HG02938 (cell line): ENCODE results near the gene MTG2.

Experiments used
- ATAC-seq: cut with Tn5 transposase; IDR thresholded peaks from one replicate; pipeline ENCODE4 v1.9.1; 2021; ENCODE audit warnings: mild to moderate bottlenecking, moderate library complexity; ENCODE audit not compliant: unreplicated experiment

The MTG2 gene

DNA sequence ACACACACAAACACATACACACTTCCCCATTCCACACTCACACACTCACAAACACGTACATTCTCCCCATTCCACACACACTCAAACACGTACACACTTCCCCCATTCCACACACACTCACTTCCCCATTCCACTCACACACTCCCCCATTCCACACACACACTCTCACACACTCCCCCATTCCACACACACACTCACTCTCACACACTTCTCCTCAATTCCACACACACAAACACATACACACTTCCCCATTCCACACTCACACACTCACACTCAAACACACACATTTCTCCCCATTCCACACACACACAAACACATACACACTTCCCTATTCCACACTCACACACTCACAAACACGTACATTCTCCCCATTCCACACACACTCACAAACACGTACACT, 46.8 kb downstream of the MTG2 start:
- ATAC-seq: no peak

DNA sequence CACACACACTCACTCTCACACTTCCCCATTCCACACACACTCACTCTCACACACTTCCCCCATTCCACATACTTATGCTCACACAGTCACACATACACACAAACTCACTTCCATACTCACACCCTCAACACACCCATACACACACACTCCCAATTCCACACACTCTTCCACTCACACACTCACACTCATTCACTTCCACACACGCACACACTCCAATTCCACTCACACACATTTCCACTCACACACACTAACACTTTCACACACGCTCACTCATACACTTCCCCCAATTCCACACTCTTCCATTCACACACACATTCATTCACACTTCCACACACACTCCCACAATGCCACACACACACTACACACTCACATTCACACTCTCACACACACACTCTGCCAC, 47.4 kb downstream of the MTG2 start:
- ATAC-seq: no peak

DNA sequence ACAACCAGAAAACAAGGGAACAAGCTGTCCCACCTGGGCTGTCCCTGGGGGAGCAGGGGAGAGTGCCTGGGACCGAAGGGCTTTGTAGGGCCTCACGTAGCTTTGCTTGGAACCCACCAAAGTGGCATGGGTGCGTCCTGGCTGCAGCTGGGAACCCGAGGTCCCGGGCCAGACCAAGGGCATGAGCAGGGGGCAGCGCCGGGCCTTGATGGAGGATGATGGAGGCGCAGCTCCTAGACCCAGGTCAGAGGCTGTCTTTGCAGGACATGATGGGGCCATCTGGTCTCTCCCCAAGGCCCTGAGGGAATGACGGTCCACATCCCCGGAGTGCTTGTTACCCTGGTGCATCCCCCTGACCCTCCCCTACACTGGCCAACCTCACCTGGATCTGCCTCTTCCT, 47.9 kb downstream of the MTG2 start:
- ATAC-seq: no peak

DNA sequence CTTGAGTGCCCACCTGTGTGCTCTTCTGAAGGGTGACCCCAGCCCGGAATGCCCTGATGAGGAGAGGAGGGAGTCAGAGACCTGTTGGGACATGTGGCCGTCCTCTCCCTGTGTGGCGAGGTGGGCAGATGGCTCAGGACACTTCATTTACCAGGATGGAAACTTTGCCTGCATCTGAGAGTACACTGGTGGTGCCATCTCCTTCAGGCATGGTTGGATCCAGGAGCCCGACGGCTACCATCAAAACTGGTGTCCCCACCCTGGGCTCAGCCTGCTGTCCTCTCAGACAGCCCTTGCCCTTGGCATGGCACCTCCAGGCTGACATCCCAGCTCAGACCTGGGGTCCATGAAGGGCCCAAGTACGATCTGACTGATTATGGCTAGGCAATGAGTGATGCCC, 48.5 kb downstream of the MTG2 start:
- no peak for ATAC-seq

DNA sequence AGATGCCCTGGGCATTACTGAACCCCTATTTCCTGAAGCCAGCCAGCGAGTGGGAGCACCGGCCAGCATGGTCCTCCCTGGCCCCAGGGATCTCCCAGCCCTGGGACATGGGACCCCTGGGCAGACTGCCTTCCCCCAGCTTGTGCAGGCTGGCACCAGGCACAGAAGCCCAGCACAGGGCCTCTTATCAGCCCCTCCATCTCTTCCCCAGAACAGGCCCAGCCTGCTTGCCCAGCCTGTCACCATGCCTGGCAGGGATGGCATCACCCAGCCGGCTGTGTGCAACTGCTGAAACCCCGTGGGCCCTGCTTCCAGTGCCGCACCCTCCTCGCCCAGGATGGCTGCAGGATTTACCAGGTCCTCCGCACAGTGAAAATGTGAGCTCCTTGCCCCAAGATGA, 49.4 kb downstream of the MTG2 start:
- ATAC-seq: no peak

DNA sequence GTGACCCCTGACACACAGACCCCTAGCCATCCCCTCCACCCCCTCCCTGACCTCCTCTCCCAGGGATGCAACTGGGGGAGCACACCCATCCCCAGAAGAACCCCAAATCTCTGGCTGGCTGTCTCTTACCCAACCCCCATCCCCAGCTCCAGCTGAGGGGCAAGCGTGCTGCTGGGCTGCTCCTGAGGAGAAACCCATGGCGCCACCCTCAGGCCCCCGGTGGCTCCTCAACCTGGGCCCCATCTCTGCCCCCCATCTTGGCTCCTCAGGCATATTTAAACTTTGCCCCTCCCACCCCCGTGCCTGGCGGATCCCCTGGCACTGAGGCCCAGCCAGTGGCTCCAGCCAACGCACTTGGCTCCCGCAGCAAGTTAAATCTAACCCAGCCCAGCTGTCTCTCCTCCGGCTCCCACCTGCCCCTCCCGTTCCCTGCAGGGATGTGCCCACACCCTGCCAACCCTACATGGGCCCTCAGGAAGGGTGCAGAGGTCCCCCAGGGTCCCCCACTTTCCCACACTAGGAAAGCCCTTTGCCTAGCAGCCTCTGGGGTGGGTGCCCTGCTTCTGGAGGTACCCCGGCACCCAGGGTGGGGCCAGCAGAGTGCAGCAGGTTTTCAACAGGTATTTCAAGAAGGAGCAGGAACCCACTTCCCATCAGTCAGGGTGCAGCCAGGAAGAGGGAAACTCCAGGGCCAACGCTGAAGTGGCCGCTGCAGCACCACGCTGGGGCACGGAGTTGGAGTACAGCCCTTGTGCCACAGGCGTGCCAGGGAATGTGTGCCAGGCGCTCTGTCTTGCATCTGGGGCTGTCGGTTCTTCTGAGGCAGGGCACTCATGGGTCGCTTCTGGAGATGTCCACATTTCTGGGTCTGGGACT, 50.2 kb downstream of the MTG2 start:
- ATAC-seq: no peak

DNA sequence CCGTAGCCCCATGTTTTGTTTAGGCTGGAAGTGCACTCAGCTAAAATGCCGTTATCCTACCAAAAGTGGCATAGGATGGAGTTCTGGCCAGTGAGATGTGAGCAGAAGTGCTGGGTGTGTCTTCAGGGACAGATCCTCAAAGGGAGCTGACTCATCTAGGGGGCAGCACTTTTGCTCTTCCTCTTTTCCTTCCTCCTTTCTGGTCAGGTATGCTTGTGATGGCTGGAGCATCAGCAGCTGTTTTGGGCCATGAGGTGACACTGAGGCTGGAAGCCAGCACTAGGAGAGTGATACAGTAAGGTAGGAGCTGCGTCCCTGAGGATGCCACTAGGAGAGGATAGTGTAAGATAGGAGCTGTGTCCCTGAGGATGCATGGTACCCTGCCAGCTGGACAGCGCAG, 50.9 kb downstream of the MTG2 start:
- no peak for ATAC-seq

DNA sequence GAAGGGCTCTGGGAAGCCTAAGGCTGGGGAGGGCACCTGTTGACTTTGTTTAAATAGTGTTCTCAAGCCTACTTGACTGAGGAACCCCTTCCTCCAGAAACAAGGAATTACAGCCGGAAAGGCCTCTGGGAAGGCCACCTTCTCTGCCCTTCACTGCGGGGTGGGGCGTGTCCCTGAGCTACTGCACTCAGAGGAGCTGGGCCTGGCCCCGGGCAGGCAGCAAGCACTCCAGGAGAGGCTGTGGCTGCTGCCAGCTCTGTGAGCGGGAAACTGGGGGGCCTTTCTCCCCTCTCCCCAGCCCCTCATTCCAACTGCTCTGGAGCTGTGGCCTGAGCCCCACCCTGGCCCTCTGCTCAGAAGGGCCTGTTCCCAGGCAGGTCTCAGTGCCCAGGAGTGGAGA, 51.5 kb downstream of the MTG2 start:
- no peak for ATAC-seq

DNA sequence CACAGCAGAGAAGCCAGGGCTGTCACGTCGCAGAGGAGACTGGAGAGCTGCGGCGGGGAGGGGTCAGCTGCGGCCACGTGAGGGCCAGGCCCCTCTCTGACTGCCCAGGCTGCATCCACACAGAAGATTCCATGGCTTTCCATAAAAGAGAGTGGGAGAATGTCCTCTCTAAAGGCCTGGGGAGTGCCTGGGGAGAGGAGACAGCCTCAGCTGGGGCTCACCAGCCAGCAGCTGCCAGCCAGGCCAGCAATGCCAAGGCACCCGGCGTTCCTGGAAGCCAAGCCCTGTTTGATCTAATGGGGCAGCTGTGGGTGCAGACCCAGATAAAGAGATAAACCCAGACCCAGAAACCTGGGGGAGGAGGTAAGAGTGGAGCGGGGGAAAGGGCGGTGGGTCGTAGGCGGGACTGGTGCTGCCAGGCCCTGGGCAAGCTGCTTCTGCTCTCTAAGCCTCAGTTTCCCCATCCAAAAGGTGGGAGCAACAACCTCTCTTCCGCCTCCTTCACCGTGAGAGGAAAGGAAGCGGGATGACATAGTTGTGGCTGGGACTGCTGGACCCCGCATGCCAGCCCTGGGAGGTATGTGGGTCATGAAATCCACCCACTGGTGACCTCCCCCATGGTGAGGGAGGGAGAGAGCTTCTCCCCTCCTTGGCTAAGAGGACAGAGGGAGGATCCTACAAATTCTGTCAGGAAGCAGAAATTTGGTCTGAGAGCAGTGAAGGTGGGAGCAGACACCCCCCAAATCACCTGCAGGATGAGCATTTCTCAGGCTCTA, 52.4 kb downstream of the MTG2 start:
- no peak for ATAC-seq

DNA sequence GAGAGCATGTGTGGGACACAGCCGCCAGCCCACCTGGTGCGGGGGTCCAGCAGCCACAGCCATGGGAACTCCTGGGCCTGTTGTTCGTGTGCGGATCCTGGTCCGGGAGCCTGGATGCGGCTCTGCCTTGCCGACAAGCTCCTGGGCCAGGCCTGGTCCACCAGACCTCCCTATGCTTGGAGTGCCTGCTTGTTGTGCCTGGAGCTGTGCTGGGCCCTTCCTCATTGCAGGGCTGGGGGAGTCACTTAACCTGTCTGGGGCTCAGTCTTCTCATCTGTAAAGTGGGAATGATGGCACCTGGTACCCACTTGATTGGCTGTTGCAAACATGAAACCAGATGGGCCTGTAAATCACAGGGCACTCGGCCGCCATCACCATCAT, 52.9 kb downstream of the MTG2 start:
- no peak for ATAC-seq

DNA sequence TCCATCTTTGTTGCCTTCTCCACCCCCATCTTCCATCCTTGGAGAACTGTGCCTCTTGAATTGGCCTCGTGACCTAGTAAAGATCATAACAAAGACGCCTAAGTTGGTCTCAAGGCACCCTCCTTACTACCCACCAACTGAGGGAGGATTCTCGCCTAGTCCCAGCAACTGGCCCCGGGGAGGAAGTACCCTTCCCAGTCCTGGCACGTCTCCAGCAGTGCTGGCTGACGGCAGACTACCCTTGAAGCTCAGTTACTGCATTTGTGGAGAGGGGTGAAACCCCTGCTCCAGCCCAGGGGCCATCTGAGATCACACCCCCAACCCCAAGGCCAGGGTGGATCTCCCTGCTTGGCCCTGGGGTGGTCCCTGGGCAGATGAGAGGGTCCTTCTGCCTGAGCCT, 53.4 kb downstream of the MTG2 start:
- no peak for ATAC-seq

DNA sequence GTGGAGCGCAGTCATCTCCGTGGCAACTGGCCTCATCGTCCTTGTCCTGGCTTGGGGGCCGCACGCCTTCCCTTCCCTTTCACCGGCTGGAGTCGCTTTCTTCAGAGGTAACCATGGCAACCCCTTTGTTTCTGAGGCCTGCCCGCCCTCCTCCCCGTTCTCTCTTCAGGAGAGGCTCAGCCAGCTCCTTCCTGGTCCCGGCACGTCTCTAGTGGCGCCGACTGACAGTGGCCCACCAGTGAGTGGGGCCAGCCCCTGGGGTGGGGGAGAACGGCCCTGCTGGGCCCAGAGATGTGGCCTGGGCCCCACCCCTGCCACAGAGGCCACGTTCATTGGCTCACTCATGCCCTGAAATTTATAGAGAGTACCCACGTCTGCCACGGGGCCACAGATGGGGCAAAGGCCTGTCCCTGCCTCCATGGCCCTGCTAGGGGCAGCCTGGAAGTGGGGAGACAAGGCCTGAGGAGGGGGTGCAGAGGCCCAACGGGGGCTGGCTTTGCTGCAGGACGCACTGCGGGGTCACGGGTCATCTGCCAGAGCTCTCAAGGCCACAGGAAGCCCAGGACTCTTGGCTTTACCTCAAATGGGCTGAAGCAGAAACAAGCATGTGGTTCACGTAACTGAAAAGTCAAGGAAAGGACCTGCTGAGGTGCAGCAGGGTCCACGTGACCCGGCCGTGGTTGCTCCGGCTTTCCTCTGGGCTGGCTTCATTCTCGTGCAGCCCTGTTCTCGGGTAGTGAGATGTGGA, 54.1 kb downstream of the MTG2 start:
- ATAC-seq: no peak

DNA sequence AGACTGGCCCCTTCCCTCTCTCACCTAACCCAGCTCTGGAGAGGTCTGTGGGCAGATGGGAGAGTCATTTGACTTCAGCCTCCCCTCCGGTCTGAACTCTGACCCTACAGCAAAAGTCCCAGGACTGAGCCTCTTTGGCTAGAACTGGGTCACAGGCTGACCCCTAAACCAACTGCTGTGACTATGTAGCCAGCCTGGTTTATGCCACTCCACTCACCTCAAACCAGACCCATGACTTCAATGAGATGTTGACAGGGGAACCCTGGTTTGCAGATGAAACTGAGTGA, 54.6 kb downstream of the MTG2 start:
- no peak for ATAC-seq

DNA sequence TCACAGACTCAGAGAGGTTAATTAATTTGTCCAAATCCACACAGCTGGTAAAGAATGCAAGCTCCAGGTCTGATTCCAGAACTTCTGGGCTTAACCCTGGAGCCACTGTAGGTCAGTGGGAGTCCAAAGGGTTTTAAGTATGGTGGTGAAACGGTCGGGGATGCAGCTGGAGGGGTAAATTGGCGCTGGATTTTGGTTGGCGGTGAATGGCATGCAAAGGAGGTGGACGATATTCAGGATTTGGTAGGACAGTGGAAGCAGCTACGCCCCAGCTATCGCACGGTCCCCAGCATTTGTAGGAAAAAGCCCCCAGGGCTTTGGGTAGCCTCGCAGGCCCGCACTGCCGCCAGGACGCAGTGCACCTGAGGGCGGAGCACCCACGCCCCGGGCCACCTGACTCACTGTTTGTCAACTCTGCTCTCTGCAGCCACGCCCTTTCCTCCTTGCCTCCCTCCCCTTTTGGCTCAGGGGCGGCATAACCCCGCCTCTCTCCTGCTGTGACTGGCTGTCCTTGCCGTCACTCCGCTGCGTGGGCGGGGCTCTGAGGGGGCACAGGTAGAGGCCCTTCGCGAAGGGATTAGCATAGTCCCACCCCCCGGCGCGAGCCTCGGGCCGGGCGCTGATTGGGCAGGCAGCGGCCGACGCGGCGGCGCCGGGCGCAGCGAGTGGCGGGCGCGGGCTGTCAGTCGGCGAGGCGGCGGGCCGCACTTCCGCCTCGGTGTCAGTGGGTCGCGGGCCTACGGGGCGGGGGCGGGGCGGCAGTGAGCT, 55.2 kb downstream of the MTG2 start, which contains the start of gene OSBPL2:
Gene OSBPL2, plus strand, starts transcription at position 721 of the 768 bp plus-strand sequence. CDS start 17,664 bp downstream, outside the sequence.
- peak; percentile 98 for ATAC-seq

DNA sequence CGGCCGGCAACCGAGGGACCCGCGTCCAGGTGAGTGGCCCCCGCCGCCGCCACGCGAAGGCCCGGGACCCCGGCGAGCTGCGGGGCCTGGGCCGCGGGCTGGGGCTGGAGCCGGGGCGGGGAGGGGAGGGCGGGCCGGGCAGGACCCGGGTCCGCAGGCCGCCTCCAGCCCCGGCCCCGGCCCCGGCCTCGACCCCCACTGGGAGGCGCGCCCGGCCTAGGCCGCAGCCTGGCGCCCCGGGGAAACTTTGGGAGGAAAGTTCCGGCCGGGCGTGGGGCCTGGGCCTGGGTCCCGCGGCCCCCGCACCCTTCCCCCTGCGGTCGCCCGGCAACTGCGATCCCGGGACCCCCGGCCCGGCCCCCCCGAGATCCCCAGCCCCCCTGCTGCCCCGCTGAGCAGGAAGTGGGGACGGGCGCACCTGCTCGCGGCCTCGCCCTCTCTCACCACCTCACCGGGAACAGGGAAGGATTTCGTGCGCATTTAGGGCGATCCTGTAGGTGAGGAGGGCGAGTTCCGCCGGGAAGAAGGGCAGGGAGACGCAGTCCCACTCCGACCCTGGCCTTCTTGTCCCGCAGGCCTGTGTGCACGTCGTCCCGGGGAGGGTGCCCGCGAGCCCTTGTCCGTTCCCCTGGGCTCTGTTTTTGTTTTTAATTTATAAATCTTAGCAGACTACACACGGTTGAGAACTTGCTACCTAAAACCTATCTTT, 55.9 kb downstream of the MTG2 start:
- ATAC-seq: peak; percentile 1

DNA sequence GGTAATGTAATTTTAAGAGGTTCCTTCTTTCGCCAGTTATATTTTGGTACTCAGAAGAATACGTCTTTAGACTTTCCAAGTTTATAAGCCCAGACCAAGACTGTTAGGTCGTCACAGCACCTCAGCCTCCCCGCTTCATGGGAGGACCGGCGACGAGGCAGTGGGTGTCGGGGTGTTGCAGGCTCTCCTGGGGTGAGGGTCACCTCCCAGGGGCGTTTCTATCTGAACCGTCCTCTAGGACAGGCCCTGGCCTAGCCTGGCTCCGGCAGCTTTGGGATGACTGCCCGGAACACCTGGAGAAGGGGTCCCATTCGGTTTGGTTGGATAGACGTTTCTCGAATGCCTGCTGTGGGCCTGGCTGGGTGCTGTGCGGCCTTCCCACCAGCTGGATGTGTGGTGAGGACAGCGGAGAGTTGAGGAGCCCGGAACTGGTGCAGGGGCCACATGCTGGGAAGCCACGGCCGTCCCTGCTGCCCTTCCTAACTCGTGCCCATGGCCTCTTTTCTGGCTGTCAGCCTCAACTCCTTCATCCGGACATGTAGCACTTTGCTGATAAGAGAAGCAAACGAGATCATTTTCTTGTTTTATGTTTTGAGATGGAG, 56.6 kb downstream of the MTG2 start:
- ATAC-seq: no peak

DNA sequence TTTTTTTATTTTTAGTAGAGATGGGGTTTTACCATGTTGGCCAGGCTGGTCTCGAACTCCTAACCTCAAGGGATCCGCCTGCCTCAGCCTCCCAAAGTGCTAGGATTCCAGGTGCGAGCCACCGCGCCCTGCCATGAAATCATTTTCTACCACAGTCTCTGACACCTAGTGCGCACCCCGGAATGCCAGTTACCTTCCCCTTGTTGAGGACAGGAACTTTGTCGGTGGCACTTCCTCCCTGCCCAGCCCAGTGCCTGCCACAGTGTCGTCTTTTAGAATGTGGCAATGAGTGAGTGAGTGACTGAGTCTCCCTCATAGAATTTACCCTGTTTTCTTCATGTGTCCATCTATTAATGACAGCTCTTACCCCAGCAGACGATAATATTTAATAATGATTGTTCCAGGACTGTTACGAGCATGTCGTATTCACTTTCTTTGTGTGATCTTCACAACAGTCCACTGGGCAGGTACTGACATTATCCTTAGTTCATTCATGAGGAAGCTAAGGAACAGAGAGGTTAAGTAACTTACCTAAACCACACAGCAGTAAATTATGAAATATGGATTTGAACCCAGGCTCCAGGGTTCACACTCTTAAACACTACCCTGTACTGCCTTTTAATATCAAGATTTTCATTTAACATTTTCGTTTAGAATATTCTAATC, 57.3 kb downstream of the MTG2 start:
- no peak for ATAC-seq

DNA sequence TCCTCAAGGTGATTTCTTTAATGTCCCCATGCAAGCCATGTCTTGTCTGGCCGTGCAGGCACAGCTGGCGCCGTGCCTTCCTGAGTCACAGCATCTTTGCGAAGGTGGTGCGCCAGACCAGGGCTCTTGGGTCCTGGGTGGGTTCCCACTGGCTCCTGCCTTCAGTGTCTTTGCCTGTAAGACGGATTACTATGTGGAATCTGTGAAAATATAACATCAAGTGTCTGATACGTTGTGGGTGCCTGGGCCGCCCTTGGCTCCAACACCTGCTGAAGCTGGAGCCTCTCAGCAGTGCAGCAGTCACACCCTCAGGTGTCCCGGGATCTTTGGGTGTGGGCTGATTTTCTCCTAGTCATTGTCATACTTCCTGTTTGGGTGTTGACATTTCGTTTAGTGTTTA, 58.7 kb downstream of the MTG2 start:
- no peak for ATAC-seq

DNA sequence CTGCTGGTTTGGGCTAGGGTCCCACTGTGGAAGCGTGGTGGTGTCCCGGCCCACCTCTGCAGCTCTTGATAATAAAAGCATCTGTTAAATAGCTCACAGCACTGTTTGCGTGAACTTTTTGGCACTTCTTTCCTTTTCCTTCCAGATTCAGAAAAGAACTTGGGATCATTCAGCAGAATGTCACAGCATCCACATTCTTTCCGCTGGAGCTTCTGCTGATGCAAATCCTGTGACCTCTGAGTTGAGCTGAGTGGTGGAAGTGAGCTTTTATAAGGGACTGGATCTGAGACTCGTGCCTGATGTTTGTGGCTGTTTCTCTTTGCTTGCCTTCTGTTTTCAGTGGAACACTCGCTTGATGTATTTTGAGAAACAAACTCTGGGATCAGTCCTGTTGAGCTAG, 59.3 kb downstream of the MTG2 start:
- no peak for ATAC-seq
